Naive thymus-derived CD4-positive, alpha-beta T cell (primary cell): ENCODE measurements around the gene CAND2. TPM values are rescaled to one million over a fixed set of nuclear protein-coding genes. Genes with fewer than 3 reads are reported as not detected.
A peak's percentile ranks its signal among the peaks of the same experiment; 100 is the strongest.

Experiments
- ATAC-seq: fragments of 150-1000 bp; cut with Tn5 transposase; 2 replicates; pipeline ENCODE4 v1.10.0; 2021; ENCODE audit warnings: mild to moderate bottlenecking, moderate library complexity
- CTCF ChIA-PET: fragments of 350-600 bp; sonication (Branson Sonifier 250); formaldehyde crosslinking; loops from one replicate; lab custom pipeline; 2021; ENCODE audit warnings: antibody characterized with exemption; lab: Charles Lee
- POLR2A ChIA-PET: fragments of 350-600 bp; sonication (Branson Sonifier 250); formaldehyde crosslinking; loops from one replicate; lab custom pipeline; 2021; ENCODE audit warnings: antibody characterized with exemption, inconsistent platforms; lab: Charles Lee
- DNase-seq, 9 donors: peaks; one replicate each; pipeline versions ENCODE4 v3.0.0 to v3.0.0-alpha.2; 2020 to 2022; ENCODE audit warnings: mixed read lengths in 1 of 9
- H3K27ac ChIP-seq: one replicate; pipeline ENCODE4 v1.7.0; 2013; ENCODE audit warnings: mild to moderate bottlenecking, low read depth, low read length, moderate library complexity
- H3K27me3 ChIP-seq, 2 donors: one replicate each; pipeline ENCODE4 v1.7.0; 2013; ENCODE audit warnings: low read length in 2 of 2, mild to moderate bottlenecking in 2 of 2, moderate library complexity in 2 of 2; ENCODE audit not compliant: control insufficient read depth in 2 of 2, insufficient read depth in 2 of 2
- H3K36me3 ChIP-seq, 3 experiments: 1 replicate in 2 of 3; 2 replicates in 1 of 3; pipeline ENCODE4 v1.7.0; 2013; ENCODE audit warnings: low read length in 3 of 3, mild to moderate bottlenecking in 3 of 3, moderate library complexity in 1 of 3; ENCODE audit not compliant: insufficient read depth in 3 of 3, control insufficient read depth in 2 of 3
- H3K4me1 ChIP-seq, 2 donors: one replicate each; pipeline ENCODE4 v1.7.0; 2013; ENCODE audit warnings: low read length in 2 of 2, mild to moderate bottlenecking in 2 of 2, moderate library complexity in 1 of 2; ENCODE audit not compliant: control insufficient read depth in 2 of 2, insufficient read depth in 2 of 2
- H3K4me3 ChIP-seq: 2 replicates; pipeline ENCODE4 v1.7.0; 2013; ENCODE audit warnings: mild to moderate bottlenecking, low read length
- H3K9me3 ChIP-seq, 3 experiments: 1 replicate in 2 of 3; 2 replicates in 1 of 3; pipeline ENCODE4 v1.7.0; 2013; ENCODE audit warnings: low read length in 3 of 3; ENCODE audit not compliant: control insufficient read depth in 2 of 3
- H3K27ac Mint-ChIP-seq, 9 donors: one replicate each; pipeline ENCODE4 v1.8.0; 2020 to 2022; ENCODE audit warnings: mixed read lengths in 9 of 9, mild to moderate bottlenecking in 8 of 9, moderate library complexity in 5 of 9, inconsistent platforms in 2 of 9
- H3K27me3 Mint-ChIP-seq, 5 donors: one replicate each; pipeline ENCODE4 v1.8.0; 2021 to 2022; ENCODE audit warnings: mixed read lengths in 5 of 5, mild to moderate bottlenecking in 1 of 5
- H3K36me3 Mint-ChIP-seq, 5 donors: one replicate each; pipeline ENCODE4 v1.8.0; 2020 to 2022; ENCODE audit warnings: mixed read lengths in 5 of 5, mild to moderate bottlenecking in 3 of 5, inconsistent platforms in 1 of 5
- H3K4me1 Mint-ChIP-seq, 7 donors: one replicate each; pipeline ENCODE4 v1.8.0; 2020 to 2022; ENCODE audit warnings: mixed read lengths in 7 of 7, mild to moderate bottlenecking in 3 of 7, inconsistent platforms in 1 of 7
- H3K4me3 Mint-ChIP-seq, 10 donors: one replicate each; pipeline ENCODE4 v1.8.0; 2020 to 2022; ENCODE audit warnings: mild to moderate bottlenecking in 10 of 10, mixed read lengths in 10 of 10, moderate library complexity in 6 of 10, inconsistent platforms in 2 of 10
- H3K9me3 Mint-ChIP-seq, 11 donors: one replicate each; pipeline ENCODE4 v1.8.0; 2020 to 2022; ENCODE audit warnings: mixed read lengths in 11 of 11, mild to moderate bottlenecking in 4 of 11, inconsistent platforms in 1 of 11, moderate library complexity in 1 of 11
- intact Hi-C, 2 donors: fragments of 100-400 bp; cut with micrococcal nuclease; formaldehyde crosslinking; loops; one replicate each; pipeline ENCODE4 v1.15.1; 2023
- polyA plus RNA-seq, 2 donors: library from polyadenylated mRNA; unstranded; fragments of 300-500 nt; fragmentation: Illumina TruSeq; gene quantifications; one replicate each; pipeline ENCODE4 v1.2.3, GENCODE V29; 2021
- total RNA-seq, 6 experiments: library from RNA in 5 of 6; stranded (reverse) in 5 of 6; gene quantifications; 1 replicate in 5 of 6; 2 replicates in 1 of 6; pipeline ENCODE4 v1.2.3 and lab custom pipeline; 2021 to 2026

Gene CAND2
- total and polyA plus RNA-seq, 7 experiments from 2014 or later, result 0.15 to 8.2 (median 4.3) TPM

- intact Hi-C loops, result loop anchor here (1.0 to 5.0 kb wide), 8 partner anchors 15 to 669 kb away; partner anchors contain the start of genes RPL32 (in 2 of the 2), CAND2 (in 1 of the 2), HDAC11 (in 1 of the 2) and RAF1 (in 1 of the 2)
- Histone ChIP-seq H3K4me3 (no peak overlapping the region), H3K27ac (peak overlapping the region; percentile 68), H3K27me3 (no peaks in the 10 kb centered on the region), H3K36me3 (peaks cover 0 to 7% (median 0%) of the 10 kb centered on the region in 3 experiments), H3K4me1 (peaks cover 3 to 7% of the 10 kb centered on the region in 2 donors), H3K9me3 (no peaks in the 10 kb centered on the region)
- Mint-ChIP-seq H3K4me1 (peaks cover 4 to 16% (median 12%) of the 10 kb centered on the region in 7 donors), H3K27me3 (peaks cover 0 to 11% (median 0%) of the 10 kb centered on the region in 5 donors), H3K4me3 (peak overlapping the region; percentile 63 to 82 (median 77)), H3K36me3 (peaks cover 0 to 8% (median 0%) of the 10 kb centered on the region in 5 donors), H3K27ac (peak overlapping the region in 7 of 9 donors; percentile 51 to 85 (median 76)), H3K9me3 (no peaks in the 10 kb centered on the region)
- ATAC-seq (no peak), DNase-seq (no peak)
- POLR2A ChIA-PET, result interaction anchor here (0.6 to 2.2 kb wide), 2 partner anchors 19 to 31 kb away, joined by 4 to 30 read pairs; partner anchors contain the start of gene RPL32
- CTCF ChIA-PET, result interaction anchor here (1.2 to 2.9 kb wide), 3 partner anchors 11 to 30 kb away, joined by 12 to 16 read pairs (median 12); partner anchors contain the start of gene RPL32
Observed at GRCh38 chr3:12810961-12811360, 14.5 kb downstream of the CAND2 start.

GRCh38 chr3:12812812-12813211 lies 16.3 kb downstream of the CAND2 start:
- Mint-ChIP-seq H3K4me3 (no peak overlapping the region), H3K36me3 (peaks cover 0 to 12% (median 0%) of the 10 kb centered on the region in 5 donors), H3K27ac (no peak overlapping the region), H3K4me1 (peaks cover 4 to 16% (median 12%) of the 10 kb centered on the region in 7 donors), H3K9me3 (no peaks in the 10 kb centered on the region), H3K27me3 (peaks cover 0 to 11% (median 0%) of the 10 kb centered on the region in 5 donors)
- no peak overlapping the region for H3K4me3 ChIP-seq
- H3K27me3 ChIP-seq, result no peaks in the 10 kb centered on the region
- ATAC-seq, result no peak
- POLR2A ChIA-PET, result interaction anchor here (0.6 kb wide), 1 partner anchor 17 kb away, joined by 5 read pairs; no protein-coding TSS in a partner anchor
- peaks cover 0 to 20% (median 0%) of the 10 kb centered on the region in 3 experiments for H3K36me3 ChIP-seq
- CTCF ChIA-PET, result interaction anchor here (1.0 kb wide), 1 partner anchor 30 kb away, joined by 3 read pairs; no protein-coding TSS in a partner anchor
- no peaks in the 10 kb centered on the region for H3K9me3 ChIP-seq
- intact Hi-C loops, result loop anchor here in 1 of 2 donors (5.0 kb wide), 1 partner anchor 154 kb away; no protein-coding TSS in a partner anchor
- no peak overlapping the region for H3K27ac ChIP-seq
- DNase-seq, result no peak
- peaks cover 3 to 7% of the 10 kb centered on the region in 2 donors for H3K4me1 ChIP-seq

- peaks cover 0 to 20% (median 0%) of the 10 kb centered on the region in 3 experiments for H3K36me3 ChIP-seq
- intact Hi-C loops, result loop anchor here in 1 of 2 donors (5.0 kb wide), 1 partner anchor 153 kb away; no protein-coding TSS in a partner anchor
- H3K4me1 Mint-ChIP-seq, result peaks cover 4 to 14% (median 11%) of the 10 kb centered on the region in 7 donors
- H3K9me3 Mint-ChIP-seq, result no peaks in the 10 kb centered on the region
- H3K27me3 ChIP-seq, result no peaks in the 10 kb centered on the region
- ATAC-seq, result no peak
- H3K4me1 ChIP-seq, result peaks cover 3 to 7% of the 10 kb centered on the region in 2 donors
- H3K27me3 Mint-ChIP-seq, result peaks cover 0 to 7% (median 0%) of the 10 kb centered on the region in 5 donors
- no peaks in the 10 kb centered on the region for H3K9me3 ChIP-seq
- H3K27ac ChIP-seq, result no peak overlapping the region
- no peak overlapping the region for H3K4me3 Mint-ChIP-seq
- DNase-seq, result no peak
- H3K4me3 ChIP-seq, result no peak overlapping the region
- peaks cover 0 to 12% (median 0%) of the 10 kb centered on the region in 5 donors for H3K36me3 Mint-ChIP-seq
- ChIA-PET POLR2A (interaction anchor here (0.7 kb wide), 1 partner anchor 28 kb away, joined by 3 read pairs; the partner anchor contains the start of gene RPL32), CTCF (no interaction called here)
- no peak overlapping the region for H3K27ac Mint-ChIP-seq
Observed at GRCh38 chr3:12813967-12814366, 17.5 kb downstream of the CAND2 start.

- H3K27ac Mint-ChIP-seq, result peak overlapping the region in 1 of 9 donors; percentile 25
Observed at GRCh38 chr3:12815078-12815477, 18.6 kb downstream of the CAND2 start.

DNA sequence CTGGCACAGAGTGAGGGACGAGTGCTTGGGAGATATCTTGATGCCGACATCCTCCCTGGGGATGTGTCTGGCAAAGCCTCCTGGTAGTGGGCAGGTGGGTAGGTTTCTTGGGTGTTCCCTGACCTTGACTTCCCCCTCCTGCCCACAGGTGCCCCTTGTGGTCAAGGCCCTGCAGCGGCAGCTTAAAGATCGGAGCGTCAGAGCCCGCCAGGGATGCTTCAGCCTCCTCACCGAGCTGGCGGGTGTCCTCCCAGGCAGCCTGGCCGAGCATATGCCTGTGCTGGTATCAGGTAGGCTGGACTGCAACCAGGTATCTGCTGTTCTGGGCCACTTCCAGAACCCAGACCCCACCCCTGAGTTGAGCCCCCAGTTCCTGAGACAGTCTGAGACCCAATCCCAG lies 19.2 kb downstream of the CAND2 start:
- H3K4me1 ChIP-seq, result peaks cover 0 to 3% of the 10 kb centered on the region in 2 donors
- no peak overlapping the region for H3K27ac ChIP-seq
- CTCF ChIA-PET, result no interaction called here
- no peak for ATAC-seq
- Mint-ChIP-seq H3K4me1 (peaks cover 0 to 2% (median 2%) of the 10 kb centered on the region in 7 donors), H3K27me3 (peaks cover 0 to 2% (median 0%) of the 10 kb centered on the region in 5 donors), H3K36me3 (peaks cover 0 to 12% (median 0%) of the 10 kb centered on the region in 5 donors), H3K27ac (no peak overlapping the region), H3K9me3 (no peaks in the 10 kb centered on the region), H3K4me3 (no peak overlapping the region)
- H3K36me3 ChIP-seq, result peaks cover 0 to 20% (median 0%) of the 10 kb centered on the region in 3 experiments
- no peak for DNase-seq
- POLR2A ChIA-PET, result interaction anchor here (0.6 kb wide), 1 partner anchor 25 kb away, joined by 4 read pairs; no protein-coding TSS in a partner anchor
- H3K4me3 ChIP-seq, result no peak overlapping the region
- H3K9me3 ChIP-seq, result no peaks in the 10 kb centered on the region
- intact Hi-C loops, result no loop called here
- H3K27me3 ChIP-seq, result no peaks in the 10 kb centered on the region

More at GRCh38 chr3:12815078-12815477, 18.6 kb downstream of the CAND2 start:
- intact Hi-C loops, result no loop called here
- Mint-ChIP-seq H3K36me3 (peaks cover 0 to 12% (median 0%) of the 10 kb centered on the region in 5 donors), H3K4me1 (peaks cover 0 to 7% (median 6%) of the 10 kb centered on the region in 7 donors), H3K4me3 (no peak overlapping the region), H3K27me3 (peaks cover 0 to 2% (median 0%) of the 10 kb centered on the region in 5 donors), H3K9me3 (no peaks in the 10 kb centered on the region)
- peaks cover 0 to 20% (median 0%) of the 10 kb centered on the region in 3 experiments for H3K36me3 ChIP-seq
- POLR2A ChIA-PET, result interaction anchor here (0.6 kb wide), 1 partner anchor 26 kb away, joined by 4 read pairs; no protein-coding TSS in a partner anchor
- ATAC-seq (no peak), DNase-seq (no peak)
- no peak overlapping the region for H3K4me3 ChIP-seq
- CTCF ChIA-PET, result no interaction called here
- no peaks in the 10 kb centered on the region for H3K27me3 ChIP-seq
- H3K27ac ChIP-seq, result no peak overlapping the region
- peaks cover 0 to 7% of the 10 kb centered on the region in 2 donors for H3K4me1 ChIP-seq
- H3K9me3 ChIP-seq, result no peaks in the 10 kb centered on the region

DNA sequence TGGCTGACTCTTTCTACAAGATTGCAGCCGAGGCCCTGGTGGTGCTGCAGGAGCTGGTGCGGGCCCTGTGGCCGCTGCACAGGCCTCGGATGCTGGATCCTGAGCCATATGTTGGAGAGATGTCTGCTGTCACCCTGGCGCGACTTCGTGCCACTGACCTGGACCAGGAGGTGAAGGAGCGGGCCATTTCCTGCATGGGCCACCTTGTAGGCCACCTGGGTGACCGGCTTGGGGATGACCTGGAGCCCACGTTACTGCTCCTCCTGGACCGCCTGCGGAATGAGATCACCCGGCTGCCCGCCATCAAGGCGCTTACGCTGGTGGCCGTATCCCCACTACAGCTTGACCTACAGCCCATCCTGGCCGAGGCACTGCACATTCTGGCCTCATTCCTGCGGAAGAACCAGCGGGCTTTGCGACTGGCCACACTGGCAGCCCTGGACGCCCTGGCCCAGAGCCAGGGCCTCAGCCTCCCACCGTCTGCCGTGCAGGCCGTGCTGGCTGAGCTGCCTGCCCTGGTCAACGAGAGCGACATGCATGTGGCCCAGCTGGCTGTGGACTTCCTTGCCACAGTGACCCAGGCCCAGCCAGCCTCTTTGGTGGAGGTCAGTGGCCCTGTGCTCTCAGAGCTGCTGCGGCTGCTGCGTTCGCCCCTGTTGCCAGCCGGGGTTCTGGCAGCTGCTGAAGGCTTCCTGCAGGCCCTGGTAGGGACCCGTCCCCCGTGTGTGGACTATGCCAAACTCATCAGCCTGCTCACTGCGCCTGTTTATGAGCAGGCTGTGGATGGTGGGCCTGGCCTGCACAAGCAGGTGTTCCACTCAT lies 20.3 kb downstream of the CAND2 start:
- Histone ChIP-seq H3K27ac (no peak overlapping the region), H3K4me3 (no peak overlapping the region), H3K9me3 (no peaks in the 10 kb centered on the region), H3K36me3 (peaks cover 0 to 20% (median 0%) of the 10 kb centered on the region in 3 experiments), H3K27me3 (no peaks in the 10 kb centered on the region), H3K4me1 (no peaks in the 10 kb centered on the region)
- H3K27me3 Mint-ChIP-seq, result peaks cover 0 to 2% (median 0%) of the 10 kb centered on the region in 5 donors
- no peaks in the 10 kb centered on the region for H3K9me3 Mint-ChIP-seq
- H3K4me3 Mint-ChIP-seq, result no peak overlapping the region
- H3K4me1 Mint-ChIP-seq, result no peaks in the 10 kb centered on the region
- no peak overlapping the region for H3K27ac Mint-ChIP-seq
- intact Hi-C loops, result no loop called here
- ChIA-PET POLR2A (no interaction called here), CTCF (no interaction called here)
- no peak for ATAC-seq
- peaks cover 0 to 12% (median 0%) of the 10 kb centered on the region in 5 donors for H3K36me3 Mint-ChIP-seq
- DNase-seq, result no peak
